K562 (cell line): ENCODE measurements around the gene ORAI3. TPM values are rescaled to one million over a fixed set of nuclear protein-coding genes. Genes with fewer than 3 reads are reported as not detected.
A peak's percentile ranks its signal among the peaks of the same experiment; 100 is the strongest.

Experiments used
- CREB3 ChIP-seq: fragments of 450-650 bp; conservative IDR thresholded peaks from 2 replicates; pipeline ENCODE4 v1.6.1; 2016; ENCODE audit warnings: missing genetic modification characterization, low read depth, mild to moderate bottlenecking, missing compliant biosample characterization, moderate library complexity
- DPF2 ChIP-seq: fragments of 450-650 bp; IDR thresholded peaks from 2 replicates; pipeline ENCODE4 v1.6.1; 2016
- HDAC1 ChIP-seq, 2 experiments: fragments of 450-650 bp; IDR thresholded peaks; 2 replicates each; pipeline ENCODE4 v1.6.1; 2016 to 2017; ENCODE audit warnings: inconsistent platforms in 1 of 2, mild to moderate bottlenecking in 1 of 2, moderate library complexity in 1 of 2
- HLTF ChIP-seq: fragments of 450-650 bp; IDR thresholded peaks from 2 replicates; pipeline ENCODE4 v1.6.1; 2016
- KLF10 ChIP-seq: fragments of 250-450 bp; sonication (Bioruptor Pico); IDR thresholded peaks from 2 replicates; pipeline ENCODE4 v1.6.1; 2021; ENCODE audit warnings: matching md5 sums
- LEF1 ChIP-seq: fragments of 450-650 bp; IDR thresholded peaks from 2 replicates; pipeline ENCODE4 v1.6.1; 2016; ENCODE audit warnings: mild to moderate bottlenecking
- MECOM ChIP-seq: fragments of 250-450 bp; sonication (Bioruptor Pico); IDR thresholded peaks from 2 replicates; pipeline ENCODE4 v1.8.0; 2022; ENCODE audit warnings: inconsistent platforms
- MEF2A ChIP-seq: IDR thresholded peaks from 2 replicates; pipeline ENCODE4 v1.6.1; 2011; ENCODE audit warnings: low read depth, mild to moderate bottlenecking, low read length, moderate library complexity; ENCODE audit not compliant: control insufficient read depth
- PATZ1 ChIP-seq: fragments of 250-450 bp; sonication (Bioruptor Pico); IDR thresholded peaks from 2 replicates; pipeline ENCODE4 v1.5.0; 2020; ENCODE audit warnings: mild to moderate bottlenecking, borderline replicate concordance
- POLR3G ChIP-seq: IDR thresholded peaks from 2 replicates; pipeline ENCODE4 v1.6.1; 2011; ENCODE audit not compliant: insufficient read length, insufficient replicate concordance; ENCODE audit errors: extremely low read depth
- RUNX1 ChIP-seq: sonication (generic); IDR thresholded peaks from 2 replicates; pipeline ENCODE4 v1.6.1; 2016; ENCODE audit warnings: antibody characterized with exemption, low read depth
- SLC30A9 ChIP-seq: fragments of 250-450 bp; sonication (Bioruptor Pico); IDR thresholded peaks from 2 replicates; pipeline ENCODE4 v1.8.0; 2022; ENCODE audit warnings: mild to moderate bottlenecking, moderate library complexity
- SMAD2 ChIP-seq: fragments of 150-350 bp; IDR thresholded peaks from 2 replicates; pipeline ENCODE4 v1.6.1; 2014; ENCODE audit warnings: low read depth, mild to moderate bottlenecking, low read length
- TAF7 ChIP-seq: fragments of 450-650 bp; IDR thresholded peaks from 2 replicates; pipeline ENCODE4 v1.6.1; 2016; ENCODE audit warnings: missing genetic modification characterization, missing compliant biosample characterization
- TFAM ChIP-seq: fragments of 250-450 bp; sonication (Bioruptor Pico); conservative IDR thresholded peaks from 2 replicates; pipeline ENCODE4 v1.5.0; 2021; ENCODE audit warnings: mild to moderate bottlenecking, moderate library complexity
- XRCC3 ChIP-seq: fragments of 450-650 bp; IDR thresholded peaks from 2 replicates; pipeline ENCODE4 v1.6.1; 2017; ENCODE audit warnings: mild to moderate bottlenecking, moderate library complexity
- XRCC4 ChIP-seq: IDR thresholded peaks from one replicate; pipeline ENCODE4 v1.6.1; 2011; ENCODE audit not compliant: insufficient read depth, insufficient read length; ENCODE audit errors: extremely low read depth
- ZBTB34 ChIP-seq: fragments of 250-450 bp; sonication (Bioruptor Pico); IDR thresholded peaks from 2 replicates; pipeline ENCODE4 v1.8.0; 2021; ENCODE audit warnings: mild to moderate bottlenecking, moderate library complexity
- ZHX1 ChIP-seq: fragments of 150-350 bp; conservative IDR thresholded peaks from 2 replicates; pipeline ENCODE4 v1.6.1; 2014; ENCODE audit warnings: low read length
- ZNF217 ChIP-seq: sonication (generic); formaldehyde crosslinking; IDR thresholded peaks from 2 replicates; pipeline ENCODE4 v1.8.0; 2022; ENCODE audit warnings: mild to moderate bottlenecking, missing genetic modification reagents
- ZNF57 ChIP-seq: fragments of 450-650 bp; formaldehyde crosslinking; IDR thresholded peaks from 2 replicates; pipeline ENCODE4 v1.4.0; 2020; ENCODE audit warnings: mild to moderate bottlenecking, moderate library complexity
- ZNF584 ChIP-seq: fragments of 200-800 bp; sonication (Bioruptor generic); IDR thresholded peaks from 2 replicates; pipeline ENCODE4 v1.6.1; 2016; ENCODE audit warnings: low read depth, mild to moderate bottlenecking, missing genetic modification characterization, missing compliant biosample characterization
- polyA plus RNA-seq, 8 experiments: library from polyadenylated mRNA; depleted of rRNA in 4 of 8; stranded (reverse) in 5 of 8; unstranded in 3 of 8; fragments of >200 nt; fragmentation: Nextera tagmentation in 2 of 8; fragmentation: Illumina TruSeq in 1 of 8; extraction: Ambion mirVana in 2 of 8; extraction: Trizol in 1 of 8; gene quantifications; 2 replicates each; pipeline versions ENCODE4 v1.2.1 to v1.2.3, GENCODE V29; 2011 to 2014; ENCODE audit warnings: inconsistent platforms in 1 of 8, missing spikeins in 1 of 8
- total RNA-seq, 7 experiments: library from RNA; depleted of rRNA in 6 of 7; stranded (reverse); fragments of >200 nt in 6 of 7; fragmentation: Illumina TruSeq in 2 of 7; extraction: Trizol in 2 of 7; gene quantifications; 2 replicates each; pipeline versions ENCODE4 v1.2.1 to v1.2.3, GENCODE V29; 2011 to 2021; ENCODE audit warnings: low replicate concordance in 1 of 7

Gene ORAI3
- total and polyA plus RNA-seq, 9 of the 15 experiments (the other 6 are each of a cell fraction or from before 2014, with no cell fraction given), result 4.9 to 23.3 (median 14.1) TPM

- TF ChIP-seq ZHX1, result no peak
- no peak for TF ChIP-seq ZNF57 (CRISPR knock-in tag)
- no peak for TF ChIP-seq SLC30A9
- no peak for TF ChIP-seq POLR3G
- no peak for TF ChIP-seq RUNX1
- no peak for TF ChIP-seq SMAD2
- 0 out of 2 replicates have a peak, but pooled peaks have one; percentile 19 for TF ChIP-seq DPF2
- no peak for TF ChIP-seq HDAC1 (IDR thresholded peaks at IDR 0.05)
- no peak for TF ChIP-seq HLTF
- TF ChIP-seq PATZ1 (CRISPR knock-in tag), result no peak
- no peak for TF ChIP-seq XRCC4
- no peak for TF ChIP-seq ZNF584 (CRISPR knock-in tag)
- TF ChIP-seq MECOM (CRISPR knock-in tag), result no peak
- no peak for TF ChIP-seq ZBTB34 (CRISPR knock-in tag)
- no peak for TF ChIP-seq XRCC3
- no peak for TF ChIP-seq CREB3
- TF ChIP-seq MEF2A, result no peak
- no peak for TF ChIP-seq KLF10 (CRISPR knock-in tag)
- TF ChIP-seq TAF7 (tag), result no peak
- TF ChIP-seq ZNF217 (CRISPR knock-in tag), result no peak
- no peak for TF ChIP-seq LEF1
- no peak for TF ChIP-seq TFAM (CRISPR knock-in tag)
Measured at GRCh38 chr16:30901201-30902028, 47.5 kb upstream of the ORAI3 start (continued).
